SU-DHL-6 (cell line): ENCODE data around the gene GPR12.

Experiments
- H2AFZ ChIP-seq: fragments of 200-600 bp; sonication (generic); 2 replicates; pipeline ENCODE4 v1.6.1; 2014; ENCODE audit warnings: low read depth, mild to moderate bottlenecking, moderate library complexity, mixed read lengths, antibody characterized with exemption, low read length; ENCODE audit not compliant: severe bottlenecking
- H3F3A ChIP-seq: fragments of 200-600 bp; shearing (Covaris generic); 2 replicates; pipeline ENCODE4 v1.6.0; 2016; ENCODE audit warnings: antibody characterized with exemption, mild to moderate bottlenecking; ENCODE audit not compliant: insufficient read depth
- H3K27ac ChIP-seq: fragments of 200-600 bp; sonication (generic); 2 replicates; pipeline ENCODE4 v1.5.1; 2016; ENCODE audit warnings: low read depth, mild to moderate bottlenecking, low read length, moderate library complexity, mixed read lengths
- H3K27me3 ChIP-seq: fragments of 200-600 bp; sonication (generic), shearing (Covaris generic); 2 replicates; pipeline ENCODE4 v1.6.0; 2014; ENCODE audit warnings: mild to moderate bottlenecking, low read length
- H3K36me3 ChIP-seq: fragments of 200-600 bp; sonication (generic); 2 replicates; pipeline ENCODE4 v1.6.1; 2014; ENCODE audit warnings: mild to moderate bottlenecking, low read length, mixed read lengths
- H3K4me2 ChIP-seq: fragments of 300-600, 200-600 bp; shearing (Covaris generic), sonication (generic); 2 replicates; pipeline ENCODE4 v1.6.0; 2014; ENCODE audit warnings: low read length, low read depth, mild to moderate bottlenecking; ENCODE audit not compliant: poor library complexity, severe bottlenecking
- H3K4me3 ChIP-seq: fragments of 200-600 bp; sonication (generic); 2 replicates; pipeline ENCODE4 v1.5.1; 2014; ENCODE audit warnings: antibody characterized with exemption, low read length, mild to moderate bottlenecking, mixed read lengths; ENCODE audit not compliant: insufficient read depth, poor library complexity, severe bottlenecking
- H3K79me2 ChIP-seq: fragments of 200-600 bp; sonication (generic); 2 replicates; pipeline ENCODE4 v1.6.1; 2014; ENCODE audit warnings: mild to moderate bottlenecking, low read length, moderate library complexity; ENCODE audit not compliant: insufficient read depth
- H3K9ac ChIP-seq: fragments of 200-600 bp; sonication (generic); 2 replicates; pipeline ENCODE4 v1.7.0; 2014; ENCODE audit warnings: mild to moderate bottlenecking, low read length
- H3K9me2 ChIP-seq: fragments of 200-600 bp; sonication (generic); replicated peaks from 2 replicates; pipeline ENCODE4 v1.6.1; 2014; ENCODE audit warnings: low read length; ENCODE audit not compliant: insufficient read depth
- H3K9me3 ChIP-seq: fragments of 200-600 bp; sonication (generic); 2 replicates; pipeline ENCODE4 v1.6.1; 2014; ENCODE audit warnings: low read length, mixed read lengths; ENCODE audit not compliant: insufficient read depth
- H4K20me1 ChIP-seq: fragments of 200-600 bp; sonication (generic); 2 replicates; pipeline ENCODE4 v1.6.1; 2014; ENCODE audit warnings: low read depth, mild to moderate bottlenecking, antibody characterized with exemption, low read length, moderate library complexity, mixed read lengths
- EZH2phosphoT487 ChIP-seq: fragments of 200-600 bp; sonication (generic), shearing (Covaris generic); conservative IDR thresholded peaks from 2 replicates; pipeline ENCODE4 v1.6.1; 2018; ENCODE audit warnings: mild to moderate bottlenecking, antibody characterized with exemption, low read length, moderate library complexity, mixed read lengths
- TF ChIP-seq, protein P1 (sequence below): fragments of 200-600 bp; sonication (generic); IDR thresholded peaks from one replicate; pipeline ENCODE4 v1.5.1; 2017; ENCODE audit warnings: antibody characterized with exemption, mild to moderate bottlenecking, low read length, moderate library complexity; ENCODE audit not compliant: insufficient read depth, poor library complexity, severe bottlenecking

Gene GPR12

GRCh38 chr13:26759907-26760831, at the start of gene GPR12:
TSS of gene GPR12 (minus strand) at chr13:26760786. CDS start at chr13:26759827, 959 bp downstream.
- Histone ChIP-seq H3F3A (no peaks in the 10 kb centered on the region), H3K9me2 (no peaks in the 10 kb centered on the region), H3K4me2 (no peak within 1 kb of the TSS), H3K36me3 (no peaks in the 10 kb centered on the region), H3K79me2 (no peaks in the 10 kb centered on the region), H3K27ac (no peak within 1 kb of the TSS), H2AFZ (no peak within 1 kb of the TSS), H4K20me1 (no peaks in the 10 kb centered on the region), H3K4me3 (no peak within 1 kb of the TSS), H3K9me3 (no peaks in the 10 kb centered on the region), H3K9ac (no peak within 1 kb of the TSS), H3K27me3 (no peaks in the 10 kb centered on the region)
- no peak for TF ChIP-seq EZH2phosphoT487
- TF ChIP-seq, protein P1, sequence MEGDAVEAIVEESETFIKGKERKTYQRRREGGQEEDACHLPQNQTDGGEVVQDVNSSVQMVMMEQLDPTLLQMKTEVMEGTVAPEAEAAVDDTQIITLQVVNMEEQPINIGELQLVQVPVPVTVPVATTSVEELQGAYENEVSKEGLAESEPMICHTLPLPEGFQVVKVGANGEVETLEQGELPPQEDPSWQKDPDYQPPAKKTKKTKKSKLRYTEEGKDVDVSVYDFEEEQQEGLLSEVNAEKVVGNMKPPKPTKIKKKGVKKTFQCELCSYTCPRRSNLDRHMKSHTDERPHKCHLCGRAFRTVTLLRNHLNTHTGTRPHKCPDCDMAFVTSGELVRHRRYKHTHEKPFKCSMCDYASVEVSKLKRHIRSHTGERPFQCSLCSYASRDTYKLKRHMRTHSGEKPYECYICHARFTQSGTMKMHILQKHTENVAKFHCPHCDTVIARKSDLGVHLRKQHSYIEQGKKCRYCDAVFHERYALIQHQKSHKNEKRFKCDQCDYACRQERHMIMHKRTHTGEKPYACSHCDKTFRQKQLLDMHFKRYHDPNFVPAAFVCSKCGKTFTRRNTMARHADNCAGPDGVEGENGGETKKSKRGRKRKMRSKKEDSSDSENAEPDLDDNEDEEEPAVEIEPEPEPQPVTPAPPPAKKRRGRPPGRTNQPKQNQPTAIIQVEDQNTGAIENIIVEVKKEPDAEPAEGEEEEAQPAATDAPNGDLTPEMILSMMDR = no peak

DNA sequence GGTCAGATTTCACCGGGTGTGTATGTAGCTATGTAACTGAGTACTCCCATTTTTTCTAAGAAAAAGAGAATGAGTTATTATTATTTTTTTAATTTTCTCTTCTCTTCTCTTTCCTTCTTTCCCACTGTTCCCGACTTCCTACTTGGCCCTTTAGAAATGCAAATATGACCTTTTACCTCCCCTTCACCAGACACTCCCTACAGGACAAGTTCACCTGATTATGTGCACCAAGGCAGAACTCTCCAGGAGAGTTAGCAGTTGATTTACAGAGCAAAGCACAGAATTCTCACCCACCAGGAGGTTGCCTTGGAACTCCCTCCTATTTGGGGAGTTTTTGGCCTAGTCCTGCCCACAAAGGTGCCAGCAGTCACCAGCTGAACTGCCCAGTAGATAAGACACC, 49.5 kb upstream of the GPR12 start:
- Histone ChIP-seq H2AFZ (no peak overlapping the region), H3F3A (no peaks in the 10 kb centered on the region), H4K20me1 (no peaks in the 10 kb centered on the region), H3K4me3 (no peak overlapping the region), H3K9me3 (no peaks in the 10 kb centered on the region), H3K36me3 (no peaks in the 10 kb centered on the region), H3K79me2 (no peaks in the 10 kb centered on the region), H3K9me2 (no peaks in the 10 kb centered on the region), H3K27me3 (no peaks in the 10 kb centered on the region), H3K27ac (no peak overlapping the region), H3K9ac (no peak overlapping the region), H3K4me2 (no peak overlapping the region)
- no peak for TF ChIP-seq EZH2phosphoT487
- TF ChIP-seq, protein P1 = no peak

DNA sequence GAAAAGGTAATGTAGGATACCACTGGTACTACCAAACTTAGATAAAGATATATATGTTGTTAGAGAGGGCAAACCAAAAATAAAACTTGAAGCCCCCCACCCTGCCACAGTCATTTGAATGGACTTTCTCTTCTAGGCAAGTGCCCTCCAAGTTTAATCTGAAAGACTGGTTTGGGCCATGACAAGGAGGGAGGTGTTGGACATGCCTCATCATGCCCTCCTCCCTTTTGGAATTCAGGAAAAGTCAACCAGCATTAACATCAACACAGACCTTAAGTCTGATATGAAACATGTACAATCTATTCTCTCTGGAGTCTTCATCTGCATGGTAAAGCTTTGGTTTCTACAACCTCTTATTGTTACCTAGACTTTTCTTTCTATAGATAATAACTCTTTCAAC, 46.3 kb upstream of the GPR12 start:
- no peak overlapping the region for H3K4me2 ChIP-seq
- TF ChIP-seq EZH2phosphoT487 = no peak
- TF ChIP-seq, protein P1 = no peak
- no peak overlapping the region for H3K27ac ChIP-seq
- no peaks in the 10 kb centered on the region for H3K9me2 ChIP-seq
- no peaks in the 10 kb centered on the region for H3K79me2 ChIP-seq
- no peaks in the 10 kb centered on the region for H3K27me3 ChIP-seq
- H3K9me3 ChIP-seq = no peaks in the 10 kb centered on the region
- H3K4me3 ChIP-seq = no peak overlapping the region
- H2AFZ ChIP-seq = no peak overlapping the region
- no peak overlapping the region for H3K9ac ChIP-seq
- H3K36me3 ChIP-seq = no peaks in the 10 kb centered on the region
- no peaks in the 10 kb centered on the region for H4K20me1 ChIP-seq
- no peaks in the 10 kb centered on the region for H3F3A ChIP-seq
